HL-60 (cell line): ENCODE data around the gene NRARP.

Experiments
- GABPA ChIP-seq: IDR thresholded peaks from 2 replicates; pipeline ENCODE4 v1.6.1; 2012; ENCODE audit warnings: low read depth
- POLR2AphosphoS5 ChIP-seq: IDR thresholded peaks from 2 replicates; pipeline ENCODE4 v1.6.1; 2012; ENCODE audit warnings: low read depth
- TF ChIP-seq, protein P1 (sequence below): IDR thresholded peaks from one replicate; pipeline ENCODE4 v1.5.1; 2011; ENCODE audit warnings: low read length, control low read depth, inconsistent platforms; ENCODE audit not compliant: insufficient read depth

DNA sequence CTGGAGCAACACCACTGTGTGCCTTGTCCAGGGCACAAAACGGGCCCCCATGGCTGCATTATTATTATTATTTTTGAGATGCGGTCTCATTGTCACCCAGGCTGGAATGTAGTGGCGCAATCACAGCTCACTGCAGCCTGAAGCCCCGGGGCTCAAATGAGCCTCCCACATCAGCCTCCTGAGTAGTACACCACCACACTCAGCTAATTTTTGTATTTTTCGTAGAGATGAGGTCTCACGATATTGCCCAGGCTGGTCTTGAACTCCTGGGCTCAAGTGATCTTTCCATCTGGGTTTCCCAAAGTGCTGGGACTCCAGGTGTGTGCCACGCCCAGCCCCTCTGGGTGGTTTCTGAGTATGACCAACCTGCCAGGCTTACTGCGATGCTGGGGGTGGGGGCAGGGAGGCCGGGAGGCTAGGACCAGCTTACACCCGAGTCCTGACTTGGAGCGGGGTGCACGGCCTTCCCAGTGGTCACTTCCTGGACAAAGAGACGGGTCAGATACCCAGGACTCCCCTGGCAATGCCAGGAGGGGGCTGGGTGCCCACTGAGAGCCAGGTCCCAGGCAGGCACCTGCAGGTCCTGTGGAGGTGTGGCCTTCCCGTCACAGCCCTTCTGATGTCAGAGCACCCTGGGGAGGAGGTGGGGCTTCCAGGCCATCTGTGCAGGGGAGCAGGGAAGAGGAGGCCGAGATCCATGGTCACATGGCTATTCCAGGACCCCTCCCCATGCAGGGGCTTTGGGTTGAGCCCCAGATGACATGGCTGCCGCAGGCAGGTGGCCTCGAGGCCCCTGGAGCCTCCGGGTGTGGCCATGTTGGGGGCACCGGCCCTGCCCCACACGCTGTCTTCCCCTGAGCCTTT, 8.3 kb upstream of the NRARP start:
- TF ChIP-seq POLR2AphosphoS5 (no peak), GABPA (no peak)
- TF ChIP-seq, protein P1, sequence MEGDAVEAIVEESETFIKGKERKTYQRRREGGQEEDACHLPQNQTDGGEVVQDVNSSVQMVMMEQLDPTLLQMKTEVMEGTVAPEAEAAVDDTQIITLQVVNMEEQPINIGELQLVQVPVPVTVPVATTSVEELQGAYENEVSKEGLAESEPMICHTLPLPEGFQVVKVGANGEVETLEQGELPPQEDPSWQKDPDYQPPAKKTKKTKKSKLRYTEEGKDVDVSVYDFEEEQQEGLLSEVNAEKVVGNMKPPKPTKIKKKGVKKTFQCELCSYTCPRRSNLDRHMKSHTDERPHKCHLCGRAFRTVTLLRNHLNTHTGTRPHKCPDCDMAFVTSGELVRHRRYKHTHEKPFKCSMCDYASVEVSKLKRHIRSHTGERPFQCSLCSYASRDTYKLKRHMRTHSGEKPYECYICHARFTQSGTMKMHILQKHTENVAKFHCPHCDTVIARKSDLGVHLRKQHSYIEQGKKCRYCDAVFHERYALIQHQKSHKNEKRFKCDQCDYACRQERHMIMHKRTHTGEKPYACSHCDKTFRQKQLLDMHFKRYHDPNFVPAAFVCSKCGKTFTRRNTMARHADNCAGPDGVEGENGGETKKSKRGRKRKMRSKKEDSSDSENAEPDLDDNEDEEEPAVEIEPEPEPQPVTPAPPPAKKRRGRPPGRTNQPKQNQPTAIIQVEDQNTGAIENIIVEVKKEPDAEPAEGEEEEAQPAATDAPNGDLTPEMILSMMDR: no peak
